Measurements from ENCODE around the gene GRM8. TPM values are rescaled to one million over a fixed set of nuclear protein-coding genes. Genes with fewer than 3 reads are reported as not detected.

The GRM8 gene
- total RNA-seq, 2 experiments from 2014 or later: not detected

- ATAC-seq (no peak), DNase-seq (no peak)
- CTCF ChIA-PET: no interaction called here
- Mint-ChIP-seq H3K27ac (no peak overlapping the region), H3K36me3 (no peaks in the 10 kb centered on the region), H3K4me3 (no peak overlapping the region), H3K4me1 (no peaks in the 10 kb centered on the region), H3K27me3 (no peaks in the 10 kb centered on the region), H3K9me3 (ENCODE audit: low read depth) (no peaks in the 10 kb centered on the region)
Observed at GRCh38 chr7:126818393-126819196, 434.1 kb downstream of the GRM8 start.

GRCh38 chr7:126809188-126809587 is 443.6 kb downstream of the GRM8 start:
- CTCF ChIA-PET: no interaction called here
- no peak for DNase-seq
- H3K27me3 Mint-ChIP-seq: no peaks in the 10 kb centered on the region
- H3K9me3 Mint-ChIP-seq (ENCODE audit: low read depth): no peaks in the 10 kb centered on the region
- H3K36me3 Mint-ChIP-seq: no peaks in the 10 kb centered on the region
- H3K27ac Mint-ChIP-seq: no peak overlapping the region
- ATAC-seq: no peak
- H3K4me1 Mint-ChIP-seq: no peaks in the 10 kb centered on the region
- no peak overlapping the region for H3K4me3 Mint-ChIP-seq

- DNase-seq (no peak), ATAC-seq (no peak)
- H3K36me3 Mint-ChIP-seq: no peaks in the 10 kb centered on the region
- H3K4me1 Mint-ChIP-seq: no peaks in the 10 kb centered on the region
- no peaks in the 10 kb centered on the region for H3K27me3 Mint-ChIP-seq
- no peak overlapping the region for H3K4me3 Mint-ChIP-seq
- CTCF ChIA-PET: no interaction called here
- H3K27ac Mint-ChIP-seq: no peak overlapping the region
- no peaks in the 10 kb centered on the region for H3K9me3 Mint-ChIP-seq (ENCODE audit: low read depth)
Observed at GRCh38 chr7:126806614-126807013, 446.1 kb downstream of the GRM8 start.

GRCh38 chr7:126805351-126805750 is 447.4 kb downstream of the GRM8 start:
- CTCF ChIA-PET: no interaction called here
- no peak for ATAC-seq

GRCh38 chr7:126804604-126805003 is 448.1 kb downstream of the GRM8 start:
- Mint-ChIP-seq H3K4me3 (no peak overlapping the region), H3K36me3 (no peaks in the 10 kb centered on the region), H3K9me3 (ENCODE audit: low read depth) (no peaks in the 10 kb centered on the region), H3K4me1 (no peaks in the 10 kb centered on the region), H3K27ac (no peak overlapping the region), H3K27me3 (no peaks in the 10 kb centered on the region)
- ATAC-seq: no peak
- CTCF ChIA-PET: interaction anchor here (0.9 kb wide), 1 partner anchor 449 kb away, joined by 3 read pairs; no protein-coding TSS in a partner anchor
- no peak for DNase-seq

More at GRCh38 chr7:126805351-126805750, 447.4 kb downstream of the GRM8 start:
- H3K27ac Mint-ChIP-seq: no peak overlapping the region
- H3K9me3 Mint-ChIP-seq (ENCODE audit: low read depth): no peaks in the 10 kb centered on the region
- H3K27me3 Mint-ChIP-seq: no peaks in the 10 kb centered on the region
- H3K4me3 Mint-ChIP-seq: no peak overlapping the region
- H3K4me1 Mint-ChIP-seq: no peaks in the 10 kb centered on the region
- H3K36me3 Mint-ChIP-seq: no peaks in the 10 kb centered on the region
- DNase-seq: no peak

- H3K4me3 Mint-ChIP-seq: no peak overlapping the region
- no peak overlapping the region for H3K27ac Mint-ChIP-seq
- no peaks in the 10 kb centered on the region for H3K9me3 Mint-ChIP-seq (ENCODE audit: low read depth)
- H3K4me1 Mint-ChIP-seq: no peaks in the 10 kb centered on the region
- ATAC-seq (no peak), DNase-seq (no peak)
- CTCF ChIA-PET: interaction anchor here (0.9 to 2.8 kb wide), 3 partner anchors 447 to 450 kb away, joined by 3 to 8 read pairs (median 8); no protein-coding TSS in a partner anchor
- no peaks in the 10 kb centered on the region for H3K27me3 Mint-ChIP-seq
- H3K36me3 Mint-ChIP-seq: no peaks in the 10 kb centered on the region
Observed at GRCh38 chr7:126803990-126804389, 448.8 kb downstream of the GRM8 start.

GRCh38 chr7:126803060-126803665 is 449.6 kb downstream of the GRM8 start:
- peak; percentile 60 for DNase-seq
- Mint-ChIP-seq H3K36me3 (no peaks in the 10 kb centered on the region), H3K4me3 (no peak overlapping the region), H3K4me1 (no peaks in the 10 kb centered on the region), H3K27ac (no peak overlapping the region), H3K27me3 (no peaks in the 10 kb centered on the region), H3K9me3 (ENCODE audit: low read depth) (no peaks in the 10 kb centered on the region)
- ATAC-seq: no peak
- CTCF ChIA-PET: interaction anchor here (0.7 to 2.8 kb wide), 6 partner anchors 19 to 644 kb away, joined by 3 to 8 read pairs (median 3); no protein-coding TSS in a partner anchor

GRCh38 chr7:126801733-126802132 is 451.0 kb downstream of the GRM8 start:
- ATAC-seq: no peak
- Mint-ChIP-seq H3K27me3 (no peaks in the 10 kb centered on the region), H3K9me3 (ENCODE audit: low read depth) (no peaks in the 10 kb centered on the region), H3K27ac (no peak overlapping the region), H3K4me3 (no peak overlapping the region), H3K4me1 (no peaks in the 10 kb centered on the region), H3K36me3 (no peaks in the 10 kb centered on the region)
- CTCF ChIA-PET: interaction anchor here (1.2 to 2.8 kb wide), 2 partner anchors 449 to 646 kb away, joined by 3 to 8 read pairs; no protein-coding TSS in a partner anchor
- DNase-seq: no peak

GRCh38 chr7:126799541-126799940 is 453.2 kb downstream of the GRM8 start:
- H3K36me3 Mint-ChIP-seq: no peaks in the 10 kb centered on the region
- H3K4me1 Mint-ChIP-seq: no peaks in the 10 kb centered on the region
- no peak overlapping the region for H3K4me3 Mint-ChIP-seq
- H3K9me3 Mint-ChIP-seq (ENCODE audit: low read depth): no peaks in the 10 kb centered on the region
- H3K27me3 Mint-ChIP-seq: no peaks in the 10 kb centered on the region
- CTCF ChIA-PET: no interaction called here
- ATAC-seq: no peak
- no peak for DNase-seq
- H3K27ac Mint-ChIP-seq: no peak overlapping the region

GRCh38 chr7:126792521-126792920 is 460.2 kb downstream of the GRM8 start:
- no peak overlapping the region for H3K27ac Mint-ChIP-seq
- peaks cover 3% of the 10 kb centered on the region for H3K27me3 Mint-ChIP-seq
- DNase-seq (no peak), ATAC-seq (no peak)
- no peaks in the 10 kb centered on the region for H3K4me1 Mint-ChIP-seq
- H3K9me3 Mint-ChIP-seq (ENCODE audit: low read depth): no peaks in the 10 kb centered on the region
- H3K36me3 Mint-ChIP-seq: no peaks in the 10 kb centered on the region
- no peak overlapping the region for H3K4me3 Mint-ChIP-seq
- CTCF ChIA-PET: no interaction called here

- CTCF ChIA-PET: no interaction called here
- no peak for ATAC-seq
- Mint-ChIP-seq H3K27ac (no peak overlapping the region), H3K27me3 (peaks cover 3% of the 10 kb centered on the region), H3K4me1 (no peaks in the 10 kb centered on the region), H3K4me3 (no peak overlapping the region), H3K36me3 (no peaks in the 10 kb centered on the region), H3K9me3 (ENCODE audit: low read depth) (no peaks in the 10 kb centered on the region)
- DNase-seq: no peak
Observed at GRCh38 chr7:126791306-126791705, 461.4 kb downstream of the GRM8 start.

GRCh38 chr7:126790763-126791162 is 462.0 kb downstream of the GRM8 start:
- ATAC-seq: no peak
- Mint-ChIP-seq H3K27me3 (peaks cover 3% of the 10 kb centered on the region), H3K4me3 (no peak overlapping the region), H3K4me1 (no peaks in the 10 kb centered on the region), H3K27ac (no peak overlapping the region), H3K36me3 (no peaks in the 10 kb centered on the region), H3K9me3 (ENCODE audit: low read depth) (no peaks in the 10 kb centered on the region)
- DNase-seq: no peak
- CTCF ChIA-PET: no interaction called here

GRCh38 chr7:126783613-126784012 is 469.1 kb downstream of the GRM8 start:
- CTCF ChIA-PET: interaction anchor here (1.3 kb wide), 1 partner anchor 20 kb away, joined by 3 read pairs; no protein-coding TSS in a partner anchor
- H3K4me3 Mint-ChIP-seq: no peak overlapping the region
- no peaks in the 10 kb centered on the region for H3K27me3 Mint-ChIP-seq
- H3K36me3 Mint-ChIP-seq: no peaks in the 10 kb centered on the region
- DNase-seq: no peak
- no peaks in the 10 kb centered on the region for H3K9me3 Mint-ChIP-seq (ENCODE audit: low read depth)
- H3K27ac Mint-ChIP-seq: no peak overlapping the region
- H3K4me1 Mint-ChIP-seq: no peaks in the 10 kb centered on the region
- ATAC-seq: no peak

- Mint-ChIP-seq H3K9me3 (ENCODE audit: low read depth) (no peaks in the 10 kb centered on the region), H3K4me3 (no peak overlapping the region), H3K4me1 (no peaks in the 10 kb centered on the region), H3K27me3 (no peaks in the 10 kb centered on the region), H3K27ac (no peak overlapping the region), H3K36me3 (no peaks in the 10 kb centered on the region)
- no peak for ATAC-seq
- DNase-seq: no peak
- CTCF ChIA-PET: no interaction called here
Observed at GRCh38 chr7:126780993-126781392, 471.7 kb downstream of the GRM8 start.

All from activated CD8-positive, alpha-beta memory T cell treated with anti-CD3 and anti-CD28 coated beads, Interleukin-2, amount 10 ng/mL, durations not matched to agents 7 days and 5 days (primary cell).